Activated naive CD4-positive, alpha-beta T cell treated with anti-CD3 and anti-CD28 coated beads, Interleukin-2, amount 10 ng/mL, durations not matched to agents 7 days and 5 days (primary cell): Measurements from ENCODE around the gene OR10G6.
"Not testable (repeated sequence)": the region's sequence is repeated elsewhere in the genome, so short reads cannot be mapped to it uniquely, and the experiment has no call there.

Experiments
- CTCF ChIA-PET: fragments of 350-600 bp; sonication (Branson Sonifier 250); formaldehyde crosslinking; loops from one replicate; lab custom pipeline; 2021; ENCODE audit warnings: antibody characterized with exemption; lab: Charles Lee
- DNase-seq: peaks from one replicate; pipeline ENCODE4 v3.0.0-alpha.2; 2020
- H3K27ac Mint-ChIP-seq: one replicate; pipeline ENCODE4 v1.8.0; 2021; ENCODE audit warnings: mild to moderate bottlenecking, moderate library complexity, mixed read lengths
- H3K27me3 Mint-ChIP-seq: one replicate; pipeline ENCODE4 v1.8.0; 2021; ENCODE audit warnings: mild to moderate bottlenecking, mixed read lengths
- H3K36me3 Mint-ChIP-seq: one replicate; pipeline ENCODE4 v1.8.0; 2021; ENCODE audit warnings: mixed read lengths
- H3K4me1 Mint-ChIP-seq: one replicate; pipeline ENCODE4 v1.8.0; 2021; ENCODE audit warnings: mixed read lengths
- H3K4me3 Mint-ChIP-seq: one replicate; pipeline ENCODE4 v1.8.0; 2021; ENCODE audit warnings: mild to moderate bottlenecking, moderate library complexity, mixed read lengths
- H3K9me3 Mint-ChIP-seq: one replicate; pipeline ENCODE4 v1.8.0; 2021; ENCODE audit warnings: mixed read lengths

The OR10G6 gene, protein sequence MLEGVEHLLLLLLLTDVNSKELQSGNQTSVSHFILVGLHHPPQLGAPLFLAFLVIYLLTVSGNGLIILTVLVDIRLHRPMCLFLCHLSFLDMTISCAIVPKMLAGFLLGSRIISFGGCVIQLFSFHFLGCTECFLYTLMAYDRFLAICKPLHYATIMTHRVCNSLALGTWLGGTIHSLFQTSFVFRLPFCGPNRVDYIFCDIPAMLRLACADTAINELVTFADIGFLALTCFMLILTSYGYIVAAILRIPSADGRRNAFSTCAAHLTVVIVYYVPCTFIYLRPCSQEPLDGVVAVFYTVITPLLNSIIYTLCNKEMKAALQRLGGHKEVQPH

DNA sequence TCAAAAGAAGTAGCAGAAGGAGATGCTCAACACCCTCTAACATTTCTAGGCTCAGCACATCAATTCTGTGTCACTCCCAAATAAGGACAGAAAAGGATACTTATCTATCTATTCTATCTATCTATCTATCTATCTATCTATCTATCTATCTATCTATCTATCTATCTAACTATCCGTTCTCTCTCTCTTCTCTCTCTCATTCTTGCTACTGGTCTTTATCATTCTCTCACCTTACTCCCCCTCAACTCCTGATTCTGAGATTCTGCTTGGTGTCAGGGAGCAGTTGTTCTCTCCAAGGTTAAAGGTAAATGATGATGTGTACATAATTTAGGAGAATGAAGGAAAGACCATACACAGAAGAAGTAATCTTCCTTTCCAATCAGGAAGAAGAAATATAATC is at the start of gene OR10G6:
OR10G6 (minus strand) TSS at position 43 of the 400 bp plus-strand sequence; CDS start at position 43, 0 bp downstream.
- no peaks in the 10 kb centered on the region for H3K36me3 Mint-ChIP-seq
- no peaks in the 10 kb centered on the region for H3K27me3 Mint-ChIP-seq
- CTCF ChIA-PET: no interaction called here
- no peaks in the 10 kb centered on the region for H3K9me3 Mint-ChIP-seq
- DNase-seq: no peak
- H3K4me3 Mint-ChIP-seq: no peak within 1 kb of the TSS
- H3K27ac Mint-ChIP-seq: no peak within 1 kb of the TSS
- no peaks in the 10 kb centered on the region for H3K4me1 Mint-ChIP-seq

DNA sequence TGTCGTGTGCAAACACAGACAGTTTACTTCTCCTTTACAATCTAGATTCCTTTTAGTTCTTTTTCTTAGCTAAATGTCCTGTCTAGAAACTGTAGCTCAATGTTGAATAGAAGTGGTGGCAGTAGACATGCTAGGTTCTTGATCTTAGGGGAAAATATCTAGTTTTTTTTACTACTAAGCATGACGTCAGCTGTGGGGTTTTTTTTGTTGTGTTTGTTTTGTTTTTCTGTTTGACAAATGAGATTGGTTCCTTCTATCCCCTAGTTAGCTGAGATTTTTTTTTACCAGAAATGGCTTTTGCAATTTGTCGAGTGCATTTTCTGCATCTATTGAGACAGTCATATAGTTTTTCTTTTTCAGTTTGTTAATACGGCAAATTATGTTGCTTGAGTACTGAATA is 48.5 kb upstream of the OR10G6 start:
- Mint-ChIP-seq H3K9me3 (no peaks in the 10 kb centered on the region), H3K27ac (no peak overlapping the region), H3K4me1 (no peaks in the 10 kb centered on the region), H3K36me3 (no peaks in the 10 kb centered on the region), H3K27me3 (no peaks in the 10 kb centered on the region), H3K4me3 (no peak overlapping the region)
- CTCF ChIA-PET: no interaction called here
- no peak for DNase-seq

DNA sequence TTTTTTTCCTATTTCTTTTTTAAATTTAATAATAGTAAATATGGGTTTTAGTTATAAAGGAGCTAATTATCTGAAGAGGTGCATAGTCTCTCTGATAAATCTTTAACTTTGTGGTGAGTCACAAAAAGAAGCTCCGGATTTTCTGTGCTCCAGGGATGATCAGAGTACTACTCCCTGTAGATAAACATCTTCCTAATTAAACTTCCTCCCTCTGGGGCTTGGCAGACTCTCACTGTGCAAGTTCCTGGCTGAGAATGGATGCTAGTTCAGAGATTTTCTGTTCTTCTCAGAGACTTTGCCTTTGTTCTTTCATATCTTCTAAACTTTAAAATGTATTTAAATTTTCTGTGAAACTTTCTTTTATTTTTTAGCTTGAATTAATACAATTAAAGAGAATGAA is 46.3 kb upstream of the OR10G6 start, which contains the start of gene OR10G7:
OR10G7 (minus strand) TSS at position 72 of the 400 bp plus-strand sequence. CDS start 2,324 bp downstream, outside the sequence.
- no peak for DNase-seq
- Mint-ChIP-seq H3K27ac (no peak within 1 kb of the TSS), H3K4me3 (no peak within 1 kb of the TSS), H3K36me3 (no peaks in the 10 kb centered on the region), H3K4me1 (no peaks in the 10 kb centered on the region), H3K9me3 (no peaks in the 10 kb centered on the region), H3K27me3 (no peaks in the 10 kb centered on the region)
- CTCF ChIA-PET: no interaction called here

DNA sequence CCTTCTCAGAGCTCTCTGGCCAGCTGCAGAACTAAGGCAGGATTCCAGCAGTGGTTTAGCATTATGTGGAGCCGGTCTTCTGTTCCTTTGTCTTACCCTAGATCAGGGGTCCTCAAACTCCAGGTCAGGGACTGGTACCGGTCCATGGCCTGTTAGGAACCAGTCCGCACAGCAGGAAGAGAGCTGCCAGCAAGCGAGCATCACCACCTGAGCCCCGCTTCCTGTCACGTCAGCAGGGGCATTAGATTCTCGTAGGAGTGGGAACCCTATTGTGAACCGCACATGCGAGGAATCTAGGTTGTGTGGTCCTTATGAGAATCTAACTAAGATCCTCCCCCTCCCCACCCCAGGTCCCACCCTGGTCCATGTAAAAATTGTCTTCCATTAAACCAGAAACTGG is 44.6 kb upstream of the OR10G6 start:
- no peak overlapping the region for H3K27ac Mint-ChIP-seq
- H3K4me1 Mint-ChIP-seq: no peaks in the 10 kb centered on the region
- H3K36me3 Mint-ChIP-seq: no peaks in the 10 kb centered on the region
- no peak for DNase-seq
- H3K9me3 Mint-ChIP-seq: no peaks in the 10 kb centered on the region
- H3K4me3 Mint-ChIP-seq: no peak overlapping the region
- CTCF ChIA-PET: no interaction called here
- no peaks in the 10 kb centered on the region for H3K27me3 Mint-ChIP-seq

DNA sequence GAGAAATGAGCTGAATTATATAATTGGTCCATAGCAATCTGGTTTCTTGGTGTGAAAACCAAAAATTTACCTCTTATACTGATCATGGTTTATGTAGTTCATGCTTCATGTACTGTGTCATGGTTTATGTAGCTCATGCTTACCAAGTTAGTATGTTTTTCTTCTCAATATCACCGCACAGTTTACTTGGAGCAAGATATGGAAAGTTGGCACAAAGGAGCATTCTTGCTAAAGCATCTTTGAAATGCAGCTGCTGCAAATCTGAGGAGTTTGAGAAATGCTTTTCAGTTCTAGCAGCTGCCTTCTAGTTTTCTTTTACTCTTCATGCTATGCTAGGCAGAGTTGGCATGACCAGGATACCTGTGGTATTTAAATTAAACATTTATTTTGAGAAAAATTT is 41.7 kb upstream of the OR10G6 start:
- CTCF ChIA-PET: no interaction called here
- H3K4me3 Mint-ChIP-seq: no peak overlapping the region
- no peak for DNase-seq
- no peaks in the 10 kb centered on the region for H3K27me3 Mint-ChIP-seq
- H3K4me1 Mint-ChIP-seq: no peaks in the 10 kb centered on the region
- H3K27ac Mint-ChIP-seq: no peak overlapping the region
- H3K36me3 Mint-ChIP-seq: no peaks in the 10 kb centered on the region
- no peaks in the 10 kb centered on the region for H3K9me3 Mint-ChIP-seq

DNA sequence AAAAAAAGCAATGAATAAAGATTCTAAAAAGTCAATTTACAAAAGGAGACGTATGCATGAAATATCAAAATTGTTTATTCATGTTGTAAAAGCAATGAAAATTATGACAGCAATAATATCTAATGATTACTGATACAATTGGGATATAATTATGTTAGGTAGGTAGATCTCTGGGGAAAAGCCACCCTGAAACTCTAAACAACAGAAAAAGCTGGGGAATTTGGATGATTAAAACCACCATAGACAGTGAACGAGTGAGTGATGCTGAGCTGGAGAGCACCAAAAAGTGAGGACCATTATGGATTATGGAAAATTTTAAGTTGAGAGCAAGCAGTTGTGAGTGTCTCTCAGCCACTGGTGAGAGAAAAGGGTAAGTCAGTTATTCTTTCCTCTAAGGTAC is 31.5 kb upstream of the OR10G6 start, which contains the start of gene OR10G8:
OR10G8 (plus strand) TSS at position 301 of the 400 bp plus-strand sequence. CDS start 2,825 bp downstream, outside the sequence.
- Mint-ChIP-seq H3K36me3 (no peaks in the 10 kb centered on the region), H3K4me3 (no peak within 1 kb of the TSS), H3K4me1 (no peaks in the 10 kb centered on the region), H3K27me3 (no peaks in the 10 kb centered on the region), H3K9me3 (no peaks in the 10 kb centered on the region), H3K27ac (no peak within 1 kb of the TSS)
- CTCF ChIA-PET: no interaction called here
- DNase-seq: no peak

DNA sequence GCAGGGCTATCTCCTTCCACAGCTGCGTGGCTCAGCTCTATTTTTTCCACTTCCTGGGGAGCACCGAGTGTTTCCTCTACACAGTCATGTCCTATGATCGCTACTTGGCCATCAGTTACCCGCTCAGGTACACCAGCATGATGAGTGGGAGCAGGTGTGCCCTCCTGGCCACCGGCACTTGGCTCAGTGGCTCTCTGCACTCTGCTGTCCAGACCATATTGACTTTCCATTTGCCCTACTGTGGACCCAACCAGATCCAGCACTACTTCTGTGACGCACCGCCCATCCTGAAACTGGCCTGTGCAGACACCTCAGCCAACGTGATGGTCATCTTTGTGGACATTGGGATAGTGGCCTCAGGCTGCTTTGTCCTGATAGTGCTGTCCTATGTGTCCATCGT is 20.9 kb upstream of the OR10G6 start:
- DNase-seq, H3K4me3 Mint-ChIP-seq, CTCF ChIA-PET, H3K9me3 Mint-ChIP-seq, H3K27me3 Mint-ChIP-seq, H3K4me1 Mint-ChIP-seq, H3K36me3 Mint-ChIP-seq, H3K27ac Mint-ChIP-seq: not testable (repeated sequence)

DNA sequence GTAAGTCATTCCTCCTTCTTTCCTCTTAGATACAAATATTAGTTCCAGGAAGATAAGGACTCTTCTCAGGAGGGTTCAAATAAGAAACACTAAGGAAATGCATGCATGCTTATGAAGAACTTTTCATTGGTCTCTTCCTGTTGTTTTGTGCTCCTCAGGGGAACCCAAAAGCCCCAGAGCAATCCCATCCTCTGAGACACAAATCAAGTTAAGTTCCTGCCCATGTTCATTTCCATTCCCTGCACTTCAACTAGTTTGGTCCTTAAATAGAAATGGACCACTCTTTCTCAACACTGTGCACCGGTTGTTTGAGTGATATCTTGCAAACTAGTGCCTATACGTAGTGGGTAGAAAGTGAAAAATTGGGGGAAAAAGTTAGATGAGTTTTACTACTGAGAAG is 17.7 kb upstream of the OR10G6 start, which contains the start of gene OR10G4:
OR10G4 (plus strand) TSS at position 301 of the 400 bp plus-strand sequence. CDS start 2,578 bp downstream, outside the sequence.
- CTCF ChIA-PET: no interaction called here

DNA sequence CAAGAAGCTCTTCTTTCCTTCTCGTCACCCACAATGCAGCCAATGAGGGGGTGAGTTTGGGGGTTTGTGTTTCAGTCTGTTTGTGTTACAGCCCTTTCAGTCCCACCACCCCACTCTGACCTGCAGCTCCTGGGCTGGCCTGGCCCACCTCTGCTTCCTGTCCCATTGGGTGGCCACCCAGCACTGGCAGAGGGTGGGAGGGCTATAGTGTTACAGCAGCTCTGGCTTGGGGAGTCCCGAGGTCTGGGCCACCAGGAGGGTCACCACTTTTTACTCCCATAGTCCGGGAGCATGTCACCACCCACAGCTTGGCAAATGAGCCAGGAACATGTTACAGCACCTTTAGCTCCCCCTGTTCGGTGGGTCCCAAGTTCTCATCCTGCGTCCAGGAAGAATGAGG is 15.7 kb downstream of the OR10G6 start:
- Mint-ChIP-seq H3K27ac (no peak overlapping the region), H3K9me3 (no peaks in the 10 kb centered on the region), H3K36me3 (no peaks in the 10 kb centered on the region), H3K4me1 (no peaks in the 10 kb centered on the region), H3K4me3 (no peak overlapping the region), H3K27me3 (no peaks in the 10 kb centered on the region)
- no peak for DNase-seq
- CTCF ChIA-PET: no interaction called here

More for the DNA sequence above, 17.7 kb upstream of the OR10G6 start, which contains the start of gene OR10G4:
- Mint-ChIP-seq H3K36me3 (no peaks in the 10 kb centered on the region), H3K4me3 (no peak within 1 kb of the TSS), H3K27me3 (no peaks in the 10 kb centered on the region), H3K4me1 (no peaks in the 10 kb centered on the region), H3K27ac (no peak within 1 kb of the TSS), H3K9me3 (no peaks in the 10 kb centered on the region)
- no peak for DNase-seq

DNA sequence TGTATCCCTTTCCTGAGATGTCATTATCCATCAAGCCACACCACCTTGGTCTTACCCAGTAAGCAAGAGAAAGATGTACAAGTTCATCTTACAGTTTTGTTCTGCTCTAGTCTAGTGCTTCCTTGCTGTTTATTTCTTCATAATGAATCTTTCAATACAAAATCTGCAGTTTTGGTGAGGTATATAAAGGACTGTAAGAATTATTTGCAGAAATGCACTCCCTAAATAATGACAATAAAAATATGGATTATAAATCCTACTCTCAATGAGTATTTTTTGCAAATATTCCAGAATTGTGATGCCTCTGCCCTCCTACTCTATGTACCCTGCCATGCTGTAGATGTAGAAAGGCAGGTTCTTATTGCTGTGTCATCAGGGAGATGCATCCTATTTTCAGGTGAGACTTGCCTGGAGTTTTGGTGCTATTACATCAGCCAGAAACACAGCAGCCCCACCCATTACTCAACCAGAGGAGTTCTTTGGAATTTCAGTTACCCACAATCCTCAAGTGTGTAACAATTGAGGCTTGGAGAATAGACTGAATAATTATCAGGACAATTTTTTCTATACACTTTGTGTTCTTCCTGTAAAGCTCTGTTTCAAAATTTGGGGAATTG is 17.1 kb downstream of the OR10G6 start, which contains the start of gene OR10S1:
OR10S1 (minus strand) TSS at position 51 of the 617 bp plus-strand sequence. CDS start 117 bp downstream, outside the sequence.
- H3K4me1 Mint-ChIP-seq: no peaks in the 10 kb centered on the region

DNA sequence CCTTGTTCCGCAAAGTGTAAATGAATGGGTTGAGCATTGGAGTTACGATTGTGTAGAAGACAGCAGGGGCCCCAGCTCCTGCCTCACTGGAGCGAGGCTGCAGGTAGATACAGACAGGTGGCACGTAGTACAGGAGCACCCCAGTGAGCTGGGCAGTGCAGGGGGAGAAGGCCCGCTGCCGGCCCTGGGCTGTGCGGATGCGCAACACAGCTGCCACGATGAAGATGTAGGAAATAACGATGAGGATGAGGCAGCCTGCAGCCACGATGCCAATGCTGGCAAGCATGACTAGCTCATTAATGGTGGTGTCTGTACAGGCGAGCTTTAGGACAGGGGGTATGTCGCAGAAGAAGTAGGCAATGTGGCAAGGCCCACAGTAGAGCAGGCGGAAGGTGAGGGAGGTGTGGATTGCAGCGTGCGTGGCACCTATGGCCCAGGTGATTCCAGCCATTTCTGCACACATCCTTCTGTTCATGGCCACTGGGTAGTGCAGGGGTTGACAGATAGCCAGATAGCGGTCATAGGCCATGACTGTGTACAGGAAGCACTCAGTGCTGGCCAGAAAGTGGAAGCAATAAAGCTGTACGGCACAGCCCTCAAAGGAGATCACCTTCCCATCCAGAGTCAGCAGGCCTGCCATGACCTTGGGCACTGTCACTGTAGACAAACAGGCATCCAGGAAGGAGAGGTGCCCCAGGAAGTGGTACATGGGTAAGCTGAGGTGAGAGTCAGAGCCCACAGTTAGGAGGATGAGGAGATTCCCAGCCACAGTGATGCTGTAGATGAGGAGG is 18.0 kb downstream of the OR10G6 start:
- no peak for DNase-seq
- Mint-ChIP-seq H3K36me3 (no peaks in the 10 kb centered on the region), H3K4me3 (no peak overlapping the region), H3K27ac (no peak overlapping the region), H3K9me3 (no peaks in the 10 kb centered on the region), H3K4me1 (no peaks in the 10 kb centered on the region), H3K27me3 (no peaks in the 10 kb centered on the region)
- CTCF ChIA-PET: no interaction called here

More for the DNA sequence above, 17.1 kb downstream of the OR10G6 start, which contains the start of gene OR10S1:
- CTCF ChIA-PET: no interaction called here
- Mint-ChIP-seq H3K27me3 (no peaks in the 10 kb centered on the region), H3K27ac (no peak within 1 kb of the TSS), H3K4me3 (no peak within 1 kb of the TSS), H3K9me3 (no peaks in the 10 kb centered on the region), H3K36me3 (no peaks in the 10 kb centered on the region)
- DNase-seq: no peak

DNA sequence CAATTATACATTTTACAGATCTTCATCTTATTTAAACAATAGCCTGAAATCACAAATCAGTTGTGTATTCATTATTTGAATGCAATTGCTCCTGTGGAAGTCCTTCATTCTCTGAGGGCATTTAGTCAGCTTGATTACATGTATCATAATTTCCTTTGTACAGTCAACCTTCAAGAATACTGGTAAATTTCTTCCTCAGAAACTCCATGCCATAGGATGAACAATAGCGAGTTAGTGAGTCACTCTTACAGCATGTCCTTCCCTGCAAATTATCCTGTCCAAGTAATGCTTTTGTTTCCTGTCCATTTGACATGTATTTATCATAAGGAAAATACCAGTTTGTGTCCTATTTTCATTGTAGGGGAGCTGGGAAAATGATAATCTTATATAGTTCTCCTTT is 21.1 kb downstream of the OR10G6 start:
- Mint-ChIP-seq H3K27ac (no peak overlapping the region), H3K4me3 (no peak overlapping the region), H3K36me3 (no peaks in the 10 kb centered on the region), H3K9me3 (no peaks in the 10 kb centered on the region), H3K27me3 (no peaks in the 10 kb centered on the region), H3K4me1 (no peaks in the 10 kb centered on the region)
- no peak for DNase-seq
- CTCF ChIA-PET: no interaction called here

DNA sequence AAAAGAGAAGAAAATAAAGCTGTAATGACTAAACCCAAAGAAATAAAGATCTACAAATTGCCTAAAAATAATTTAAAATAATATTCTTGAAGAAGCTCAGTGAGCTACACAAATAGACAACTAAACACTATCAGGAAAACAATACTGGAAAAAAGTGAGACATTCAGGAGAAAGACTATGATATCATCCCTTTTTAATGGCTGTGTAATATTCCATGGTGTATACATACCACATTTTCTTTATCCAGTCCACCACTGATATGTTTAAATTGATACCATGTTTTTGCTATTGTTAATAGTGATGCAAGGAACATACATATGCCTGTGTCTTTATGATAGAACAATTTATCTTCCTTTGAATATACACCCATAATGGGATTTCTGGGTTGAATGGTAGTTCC is 38.2 kb downstream of the OR10G6 start:
- Mint-ChIP-seq H3K9me3 (no peaks in the 10 kb centered on the region), H3K36me3 (no peaks in the 10 kb centered on the region), H3K4me3 (no peak overlapping the region), H3K27me3 (no peaks in the 10 kb centered on the region), H3K27ac (no peak overlapping the region), H3K4me1 (no peaks in the 10 kb centered on the region)
- CTCF ChIA-PET: no interaction called here
- DNase-seq: no peak

DNA sequence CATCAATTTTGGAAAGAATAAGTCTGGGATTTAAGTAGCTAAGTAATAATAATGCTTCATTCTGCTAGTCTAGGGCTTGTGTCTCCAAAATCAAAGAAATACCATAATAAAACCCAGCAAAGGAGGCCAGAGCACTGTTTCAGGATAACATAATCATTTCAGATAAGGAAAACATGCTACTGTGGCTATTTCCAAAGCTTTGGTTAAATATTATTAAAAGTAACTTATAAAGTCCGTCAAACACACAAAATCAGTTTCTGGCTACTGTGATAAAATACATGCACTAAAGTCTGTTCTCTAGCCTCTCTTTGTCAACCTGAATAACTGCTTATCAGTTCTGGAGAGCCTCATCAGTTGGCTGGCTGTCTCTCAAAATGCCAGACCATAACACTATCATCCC is 49.8 kb downstream of the OR10G6 start:
- DNase-seq: no peak
- Mint-ChIP-seq H3K27me3 (no peaks in the 10 kb centered on the region), H3K27ac (no peak overlapping the region), H3K36me3 (no peaks in the 10 kb centered on the region), H3K4me3 (no peak overlapping the region), H3K4me1 (no peaks in the 10 kb centered on the region), H3K9me3 (no peaks in the 10 kb centered on the region)
- CTCF ChIA-PET: no interaction called here
